HG03460 (cell line): ENCODE measurements around the gene HEMGN.

Experiments
- ATAC-seq: cut with Tn5 transposase; IDR thresholded peaks from one replicate; pipeline ENCODE4 v1.9.1; 2021; ENCODE audit not compliant: unreplicated experiment

HEMGN gene

GRCh38 chr9:97900738-97901565 is 37.0 kb downstream of the HEMGN start:
- ATAC-seq = no peak

GRCh38 chr9:97900103-97900737 is 37.8 kb downstream of the HEMGN start:
- ATAC-seq = no peak

- ATAC-seq = no peak
Observed at GRCh38 chr9:97895695-97896332, 42.2 kb downstream of the HEMGN start.

- no peak for ATAC-seq
Observed at GRCh38 chr9:97895211-97895610, 42.8 kb downstream of the HEMGN start.

GRCh38 chr9:97892421-97892820 is 45.6 kb downstream of the HEMGN start:
- ATAC-seq = no peak

- no peak for ATAC-seq
Observed at GRCh38 chr9:97891736-97892135, 46.2 kb downstream of the HEMGN start.

- no peak for ATAC-seq
Observed at GRCh38 chr9:97889941-97890887, 47.8 kb downstream of the HEMGN start.

GRCh38 chr9:97880336-97880735 is 57.6 kb downstream of the HEMGN start:
- no peak for ATAC-seq
